ENCODE measurements around the gene LIM2.
"Not testable (repeated sequence)": the region's sequence is repeated elsewhere in the genome, so short reads cannot be mapped to it uniquely, and the experiment has no call there.

The LIM2 gene

DNA sequence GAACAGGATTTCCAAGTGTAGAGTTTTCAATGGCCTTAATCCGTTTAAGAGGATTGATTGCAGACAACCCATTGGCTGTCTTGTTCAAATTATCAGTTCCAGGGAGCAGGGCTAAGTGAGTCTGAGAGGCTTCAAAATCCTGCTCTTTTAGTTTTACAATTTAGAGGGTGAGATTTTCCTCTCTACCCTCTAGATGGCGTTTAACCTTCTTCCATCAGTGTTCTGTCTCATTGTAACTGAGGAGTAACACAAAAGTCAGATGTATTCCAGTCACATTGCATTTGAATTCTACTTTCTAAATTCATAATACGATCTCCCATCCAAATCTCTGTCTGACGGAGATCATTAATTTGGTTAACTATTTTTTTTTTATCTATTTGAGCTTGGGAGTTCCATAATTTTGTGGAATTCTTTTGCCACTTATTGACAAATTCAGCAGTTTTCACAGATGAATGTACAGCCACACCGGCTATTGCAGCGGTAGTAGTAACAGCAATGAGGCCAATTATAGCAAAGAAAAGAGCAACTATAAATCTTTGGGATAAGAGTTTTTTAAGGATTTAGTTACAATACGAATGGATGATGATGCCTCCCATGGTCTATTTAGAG, 10.4 kb upstream of the LIM2 start:
- no peak overlapping the region for H3K4me3 ChIP-seq (ENCODE audit: low read depth in 1 of 5, low read length in 5 of 5)
- no peak overlapping the region for H3K9ac ChIP-seq (ENCODE audit: low read length in 5 of 5)
- peaks cover 3 to 13% (median 10%) of the 10 kb centered on the region in 5 donors for H3K9me3 ChIP-seq (ENCODE audit: control insufficient read depth in 5 of 5, low read length in 5 of 5)
- H3K27ac ChIP-seq (ENCODE audit: low read depth, low read length), result no peak overlapping the region
- H3K4me1 ChIP-seq (ENCODE audit: control insufficient read depth in 5 of 5, insufficient read depth in 5 of 5, low read length in 5 of 5), result peaks cover 0 to 20% (median 11%) of the 10 kb centered on the region in 5 donors
- no peaks in the 10 kb centered on the region for H3K27me3 ChIP-seq (ENCODE audit: control insufficient read depth in 5 of 5, insufficient read depth in 4 of 5, low read length in 5 of 5)
- no peaks in the 10 kb centered on the region for H3K36me3 ChIP-seq (ENCODE audit: control insufficient read depth in 5 of 5, insufficient read depth in 5 of 5, low read length in 5 of 5)

- H3K4me3 ChIP-seq (ENCODE audit: low read depth in 1 of 5, low read length in 5 of 5); H3K27me3 ChIP-seq (ENCODE audit: control insufficient read depth in 5 of 5, insufficient read depth in 4 of 5, low read length in 5 of 5): not testable (repeated sequence)
Observed at GRCh38 chr19:51397453-51397852, 9.7 kb upstream of the LIM2 start.

DNA sequence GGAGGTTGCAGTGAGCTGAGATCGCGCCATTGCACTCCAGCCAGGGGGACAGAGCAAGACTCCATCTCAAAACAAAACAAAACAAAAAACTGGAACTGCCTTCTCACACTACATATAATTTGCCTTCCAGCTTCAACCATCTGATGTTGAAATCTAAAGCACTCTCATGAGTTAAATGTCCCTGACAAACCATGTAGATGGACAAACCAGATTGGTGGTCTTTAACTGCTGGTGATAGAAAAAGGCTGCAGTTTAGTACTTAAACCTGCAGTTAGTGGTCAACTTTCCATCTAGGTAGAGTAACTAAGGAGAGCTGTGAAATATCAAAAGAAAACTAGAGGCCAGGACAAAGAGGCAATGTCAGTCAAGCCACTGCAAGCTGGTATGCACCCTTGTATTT, 8.4 kb upstream of the LIM2 start:
- H3K4me1 ChIP-seq (ENCODE audit: control insufficient read depth in 5 of 5, insufficient read depth in 5 of 5, low read length in 5 of 5), result peaks cover 0 to 21% (median 11%) of the 10 kb centered on the region in 5 donors
- no peak overlapping the region for H3K9ac ChIP-seq (ENCODE audit: low read length in 5 of 5)
- H3K4me3 ChIP-seq (ENCODE audit: low read depth in 1 of 5, low read length in 5 of 5), result no peak overlapping the region
- H3K27me3 ChIP-seq (ENCODE audit: control insufficient read depth in 5 of 5, insufficient read depth in 4 of 5, low read length in 5 of 5), result peaks cover 0 to 4% (median 0%) of the 10 kb centered on the region in 5 donors
- H3K36me3 ChIP-seq (ENCODE audit: control insufficient read depth in 5 of 5, insufficient read depth in 5 of 5, low read length in 5 of 5), result no peaks in the 10 kb centered on the region
- H3K9me3 ChIP-seq (ENCODE audit: control insufficient read depth in 5 of 5, low read length in 5 of 5), result no peaks in the 10 kb centered on the region
- H3K27ac ChIP-seq (ENCODE audit: low read depth, low read length), result no peak overlapping the region

More at GRCh38 chr19:51397453-51397852, 9.7 kb upstream of the LIM2 start:
- H3K9me3 ChIP-seq (ENCODE audit: control insufficient read depth in 5 of 5, low read length in 5 of 5); H3K36me3 ChIP-seq (ENCODE audit: control insufficient read depth in 5 of 5, insufficient read depth in 5 of 5, low read length in 5 of 5); H3K27ac ChIP-seq (ENCODE audit: low read depth, low read length); H3K9ac ChIP-seq (ENCODE audit: low read length in 5 of 5): not testable (repeated sequence)
- peaks cover 0 to 20% (median 11%) of the 10 kb centered on the region in 5 donors for H3K4me1 ChIP-seq (ENCODE audit: control insufficient read depth in 5 of 5, insufficient read depth in 5 of 5, low read length in 5 of 5)

- Histone ChIP-seq H3K27ac (ENCODE audit: low read depth, low read length) (peak overlapping the region; percentile 77), H3K4me3 (ENCODE audit: low read depth in 1 of 5, low read length in 5 of 5) (peak overlapping the region; percentile 61 to 85 (median 67)), H3K27me3 (ENCODE audit: control insufficient read depth in 5 of 5, insufficient read depth in 4 of 5, low read length in 5 of 5) (peaks cover 0 to 6% (median 0%) of the 10 kb centered on the region in 5 donors), H3K4me1 (ENCODE audit: control insufficient read depth in 5 of 5, insufficient read depth in 5 of 5, low read length in 5 of 5) (peaks cover 0 to 27% (median 11%) of the 10 kb centered on the region in 5 donors), H3K36me3 (ENCODE audit: control insufficient read depth in 5 of 5, insufficient read depth in 5 of 5, low read length in 5 of 5) (no peaks in the 10 kb centered on the region), H3K9ac (ENCODE audit: low read length in 5 of 5) (peak overlapping the region in 4 of 5 donors; percentile 31 to 85 (median 70)), H3K9me3 (ENCODE audit: control insufficient read depth in 5 of 5, low read length in 5 of 5) (no peaks in the 10 kb centered on the region)
Observed at GRCh38 chr19:51394050-51394836, 6.5 kb upstream of the LIM2 start.

GRCh38 chr19:51392701-51393100, 4.9 kb upstream of the LIM2 start:
- Histone ChIP-seq H3K27me3 (ENCODE audit: control insufficient read depth in 5 of 5, insufficient read depth in 4 of 5, low read length in 5 of 5) (peaks cover 0 to 6% (median 0%) of the 10 kb centered on the region in 5 donors), H3K4me1 (ENCODE audit: control insufficient read depth in 5 of 5, insufficient read depth in 5 of 5, low read length in 5 of 5) (peaks cover 0 to 24% (median 11%) of the 10 kb centered on the region in 5 donors), H3K4me3 (ENCODE audit: low read depth in 1 of 5, low read length in 5 of 5) (no peak overlapping the region), H3K9ac (ENCODE audit: low read length in 5 of 5) (no peak overlapping the region), H3K36me3 (ENCODE audit: control insufficient read depth in 5 of 5, insufficient read depth in 5 of 5, low read length in 5 of 5) (no peaks in the 10 kb centered on the region), H3K9me3 (ENCODE audit: control insufficient read depth in 5 of 5, low read length in 5 of 5) (no peaks in the 10 kb centered on the region), H3K27ac (ENCODE audit: low read depth, low read length) (no peak overlapping the region)

- H3K9me3 ChIP-seq (ENCODE audit: control insufficient read depth in 5 of 5, low read length in 5 of 5), result no peaks in the 10 kb centered on the region
- H3K27me3 ChIP-seq (ENCODE audit: control insufficient read depth in 5 of 5, insufficient read depth in 4 of 5, low read length in 5 of 5), result peaks cover 0 to 6% (median 0%) of the 10 kb centered on the region in 5 donors
- peaks cover 0 to 19% (median 11%) of the 10 kb centered on the region in 5 donors for H3K4me1 ChIP-seq (ENCODE audit: control insufficient read depth in 5 of 5, insufficient read depth in 5 of 5, low read length in 5 of 5)
- H3K36me3 ChIP-seq (ENCODE audit: control insufficient read depth in 5 of 5, insufficient read depth in 5 of 5, low read length in 5 of 5), result no peaks in the 10 kb centered on the region
- H3K4me3 ChIP-seq (ENCODE audit: low read depth in 1 of 5, low read length in 5 of 5), result peak overlapping the region in 1 of 5 donors; percentile 10
- H3K9ac ChIP-seq (ENCODE audit: low read length in 5 of 5), result no peak overlapping the region
- H3K27ac ChIP-seq (ENCODE audit: low read depth, low read length), result no peak overlapping the region
Observed at GRCh38 chr19:51391073-51391611, 3.4 kb upstream of the LIM2 start.

GRCh38 chr19:51389143-51389542, 1.4 kb upstream of the LIM2 start:
- Histone ChIP-seq H3K27ac (ENCODE audit: low read depth, low read length) (no peak overlapping the region), H3K4me3 (ENCODE audit: low read depth in 1 of 5, low read length in 5 of 5) (no peak overlapping the region), H3K36me3 (ENCODE audit: control insufficient read depth in 5 of 5, insufficient read depth in 5 of 5, low read length in 5 of 5) (no peaks in the 10 kb centered on the region), H3K9me3 (ENCODE audit: control insufficient read depth in 5 of 5, low read length in 5 of 5) (no peaks in the 10 kb centered on the region), H3K4me1 (ENCODE audit: control insufficient read depth in 5 of 5, insufficient read depth in 5 of 5, low read length in 5 of 5) (peaks cover 0 to 12% (median 5%) of the 10 kb centered on the region in 5 donors), H3K27me3 (ENCODE audit: control insufficient read depth in 5 of 5, insufficient read depth in 4 of 5, low read length in 5 of 5) (peaks cover 0 to 6% (median 0%) of the 10 kb centered on the region in 5 donors), H3K9ac (ENCODE audit: low read length in 5 of 5) (no peak overlapping the region)

DNA sequence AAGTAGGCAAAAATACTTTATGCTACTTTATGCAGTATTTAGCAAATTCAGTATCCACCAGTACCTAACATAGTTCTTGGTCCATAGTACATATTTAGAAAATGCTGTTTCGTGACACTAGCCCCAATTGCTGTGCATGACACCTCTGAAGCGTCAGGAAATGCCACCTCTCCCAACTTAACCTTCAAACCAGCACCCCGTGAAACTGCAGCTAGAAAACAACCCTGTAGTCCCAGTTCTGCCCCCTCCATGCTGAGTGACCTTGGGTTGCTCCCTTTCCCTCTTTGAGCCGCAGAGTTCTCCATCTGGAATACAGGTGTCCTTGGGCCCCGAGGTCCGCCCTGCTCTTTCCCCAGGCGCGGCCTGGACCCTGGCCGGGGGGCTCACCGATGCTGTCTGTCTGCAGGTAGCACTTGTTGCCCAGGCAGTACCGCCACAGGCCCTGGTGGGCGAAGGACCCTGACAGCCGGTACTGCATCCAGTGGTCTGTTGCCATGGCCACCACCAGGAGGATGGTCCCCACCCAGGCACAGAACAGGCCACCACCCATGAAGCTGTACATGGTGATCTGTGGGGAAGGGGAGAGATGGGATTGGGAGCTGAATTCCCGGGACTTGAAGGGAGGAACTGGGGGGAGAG, 773 bp downstream of the LIM2 start:
- H3K9me3 ChIP-seq (ENCODE audit: control insufficient read depth in 5 of 5, low read length in 5 of 5), result no peaks in the 10 kb centered on the region
- no peak overlapping the region for H3K27ac ChIP-seq (ENCODE audit: low read depth, low read length)
- peaks cover 0 to 7% (median 0%) of the 10 kb centered on the region in 5 donors for H3K4me1 ChIP-seq (ENCODE audit: control insufficient read depth in 5 of 5, insufficient read depth in 5 of 5, low read length in 5 of 5)
- H3K36me3 ChIP-seq (ENCODE audit: control insufficient read depth in 5 of 5, insufficient read depth in 5 of 5, low read length in 5 of 5), result no peaks in the 10 kb centered on the region
- H3K27me3 ChIP-seq (ENCODE audit: control insufficient read depth in 5 of 5, insufficient read depth in 4 of 5, low read length in 5 of 5), result peaks cover 0 to 6% (median 0%) of the 10 kb centered on the region in 5 donors
- no peak overlapping the region for H3K4me3 ChIP-seq (ENCODE audit: low read depth in 1 of 5, low read length in 5 of 5)
- no peak overlapping the region for H3K9ac ChIP-seq (ENCODE audit: low read length in 5 of 5)

- H3K9me3 ChIP-seq (ENCODE audit: control insufficient read depth in 5 of 5, low read length in 5 of 5), result peaks cover 0 to 6% (median 3%) of the 10 kb centered on the region in 5 donors
- H3K4me3 ChIP-seq (ENCODE audit: low read depth in 1 of 5, low read length in 5 of 5), result no peak overlapping the region
- no peaks in the 10 kb centered on the region for H3K36me3 ChIP-seq (ENCODE audit: control insufficient read depth in 5 of 5, insufficient read depth in 5 of 5, low read length in 5 of 5)
- H3K9ac ChIP-seq (ENCODE audit: low read length in 5 of 5), result no peak overlapping the region
- no peak overlapping the region for H3K27ac ChIP-seq (ENCODE audit: low read depth, low read length)
- H3K4me1 ChIP-seq (ENCODE audit: control insufficient read depth in 5 of 5, insufficient read depth in 5 of 5, low read length in 5 of 5), result no peaks in the 10 kb centered on the region
- H3K27me3 ChIP-seq (ENCODE audit: control insufficient read depth in 5 of 5, insufficient read depth in 4 of 5, low read length in 5 of 5), result no peaks in the 10 kb centered on the region
Observed at GRCh38 chr19:51382004-51382403, 5.8 kb downstream of the LIM2 start.
